ENCODE results near the gene HACL1.
"Not testable (repeated sequence)": the region's sequence is repeated elsewhere in the genome, so short reads cannot be mapped to it uniquely, and the experiment has no call there.

The HACL1 gene

GRCh38 chr3:15579051-15579450 lies 22.3 kb downstream of the HACL1 start:
- no peak for DNase-seq (ENCODE audit: low read depth)

- no peak for DNase-seq (ENCODE audit: low read depth)
Observed at GRCh38 chr3:15578289-15578867, 23.0 kb downstream of the HACL1 start.

GRCh38 chr3:15576475-15576874 lies 24.9 kb downstream of the HACL1 start:
- no peak for DNase-seq (ENCODE audit: low read depth)

GRCh38 chr3:15575446-15575845 lies 25.9 kb downstream of the HACL1 start:
- DNase-seq (ENCODE audit: low read depth) = no peak

- DNase-seq (ENCODE audit: low read depth) = no peak
Observed at GRCh38 chr3:15572138-15572537, 29.2 kb downstream of the HACL1 start.

GRCh38 chr3:15563190-15563589 lies 38.2 kb downstream of the HACL1 start:
- no peak for DNase-seq (ENCODE audit: low read depth)

GRCh38 chr3:15562560-15562959 lies 38.8 kb downstream of the HACL1 start:
- no peak for DNase-seq (ENCODE audit: low read depth)

GRCh38 chr3:15558581-15558980 lies 42.8 kb downstream of the HACL1 start:
- no peak for DNase-seq (ENCODE audit: low read depth)

GRCh38 chr3:15557511-15557946 lies 43.8 kb downstream of the HACL1 start:
- DNase-seq (ENCODE audit: low read depth) = peak; percentile 34

GRCh38 chr3:15556512-15556911 lies 44.9 kb downstream of the HACL1 start:
- no peak for DNase-seq (ENCODE audit: low read depth)

- no peak for DNase-seq (ENCODE audit: low read depth)
Observed at GRCh38 chr3:15553749-15554148, 47.6 kb downstream of the HACL1 start.

- no peak for DNase-seq (ENCODE audit: low read depth)
Observed at GRCh38 chr3:15551902-15552301, 49.5 kb downstream of the HACL1 start.

- no peak for DNase-seq (ENCODE audit: low read depth)
Observed at GRCh38 chr3:15549846-15550245, 51.5 kb downstream of the HACL1 start.

- DNase-seq (ENCODE audit: low read depth) = no peak
Observed at GRCh38 chr3:15542614-15543013, 58.8 kb downstream of the HACL1 start.

GRCh38 chr3:15541371-15541770 lies 60.0 kb downstream of the HACL1 start:
- DNase-seq (ENCODE audit: low read depth) = no peak

- DNase-seq (ENCODE audit: low read depth) = no peak
Observed at GRCh38 chr3:15539066-15539465, 62.3 kb downstream of the HACL1 start.

- DNase-seq (ENCODE audit: low read depth) = no peak
Observed at GRCh38 chr3:15538345-15538744, 63.0 kb downstream of the HACL1 start.

GRCh38 chr3:15536856-15537255 lies 64.5 kb downstream of the HACL1 start:
- DNase-seq (ENCODE audit: low read depth) = no peak

GRCh38 chr3:15535732-15536131 lies 65.6 kb downstream of the HACL1 start:
- no peak for DNase-seq (ENCODE audit: low read depth)

GRCh38 chr3:15532614-15533013 lies 68.8 kb downstream of the HACL1 start:
- DNase-seq (ENCODE audit: low read depth) = not testable (repeated sequence)

- DNase-seq (ENCODE audit: low read depth) = no peak
Observed at GRCh38 chr3:15531346-15531745, 70.0 kb downstream of the HACL1 start.

GRCh38 chr3:15528854-15529537 lies 72.4 kb downstream of the HACL1 start:
- no peak for DNase-seq (ENCODE audit: low read depth)

- DNase-seq (ENCODE audit: low read depth) = no peak
Observed at GRCh38 chr3:15527031-15527459, 74.3 kb downstream of the HACL1 start.

GRCh38 chr3:15525790-15526189 lies 75.6 kb downstream of the HACL1 start:
- DNase-seq (ENCODE audit: low read depth) = no peak

All from GM04503 (cell line).